Neural progenitor cell (in vitro differentiated cells): ENCODE data around the gene MKLN1. TPM values are rescaled to one million over a fixed set of nuclear protein-coding genes. Genes with fewer than 3 reads are reported as not detected.
A peak's percentile ranks its signal among the peaks of the same experiment; 100 is the strongest.
"Not testable (repeated sequence)": the region's sequence is repeated elsewhere in the genome, so short reads cannot be mapped to it uniquely, and the experiment has no call there.

Experiments
- DNase-seq: peaks from one replicate; pipeline ENCODE4 v3.0.0-alpha.2; 2016; ENCODE audit warnings: low spot score
- H2AFZ ChIP-seq: fragments of 200-600 bp; sonication (generic); replicated peaks from 2 replicates; pipeline ENCODE4 v1.6.1; 2016; ENCODE audit warnings: antibody characterized with exemption
- H3F3A ChIP-seq: fragments of 200-600 bp; sonication (generic); 2 replicates; pipeline ENCODE4 v1.6.1; 2016; ENCODE audit warnings: antibody characterized with exemption, low read depth
- H3K27ac ChIP-seq: fragments of 200-600 bp; sonication (generic); 2 replicates; pipeline ENCODE4 v1.5.1; 2016; ENCODE audit warnings: mild to moderate bottlenecking
- H3K27me3 ChIP-seq: fragments of 200-600 bp; sonication (generic); 2 replicates; pipeline ENCODE4 v1.6.1; 2016; ENCODE audit warnings: mild to moderate bottlenecking, moderate library complexity
- H3K36me3 ChIP-seq: fragments of 200-600 bp; sonication (generic); 2 replicates; pipeline ENCODE4 v1.5.1; 2016
- H3K4me1 ChIP-seq: fragments of 200-600 bp; sonication (generic); 2 replicates; pipeline ENCODE4 v1.6.1; 2016; ENCODE audit warnings: mixed run types
- H3K4me2 ChIP-seq: fragments of 200-600 bp; sonication (generic); 2 replicates; pipeline ENCODE4 v1.6.1; 2016
- H3K4me3 ChIP-seq: fragments of 200-600 bp; sonication (generic); 2 replicates; pipeline ENCODE4 v1.5.1; 2016
- H3K79me2 ChIP-seq: fragments of 200-600 bp; sonication (generic); 2 replicates; pipeline ENCODE4 v1.6.1; 2016; ENCODE audit warnings: low read depth
- H3K9ac ChIP-seq: fragments of 200-600 bp; sonication (generic); 2 replicates; pipeline ENCODE4 v1.6.1; 2016
- H3K9me3 ChIP-seq: fragments of 200-600 bp; sonication (generic); 2 replicates; pipeline ENCODE4 v1.5.1; 2016; ENCODE audit warnings: low read depth
- H4K20me1 ChIP-seq: fragments of 200-600 bp; sonication (generic); 2 replicates; pipeline ENCODE4 v1.6.1; 2016; ENCODE audit warnings: low read depth
- H3K27ac Mint-ChIP-seq: 3 replicates; pipeline ENCODE4 v1.8.0; 2021; ENCODE audit warnings: mixed read lengths
- H3K27me3 Mint-ChIP-seq: 2 replicates; pipeline ENCODE4 v1.8.0; 2022; ENCODE audit warnings: low read depth, mild to moderate bottlenecking, inconsistent platforms, moderate library complexity, mixed read lengths; ENCODE audit not compliant: insufficient read depth
- H3K36me3 Mint-ChIP-seq: 3 replicates; pipeline ENCODE4 v1.8.0; 2021; ENCODE audit warnings: mixed read lengths
- H3K4me1 Mint-ChIP-seq: 3 replicates; pipeline ENCODE4 v1.8.0; 2021; ENCODE audit warnings: mixed read lengths
- H3K4me3 Mint-ChIP-seq: 3 replicates; pipeline ENCODE4 v1.8.0; 2021; ENCODE audit warnings: mild to moderate bottlenecking, moderate library complexity, mixed read lengths
- H3K9me3 Mint-ChIP-seq: 3 replicates; pipeline ENCODE4 v1.8.0; 2020; ENCODE audit warnings: mixed read lengths
- CTCF ChIP-seq: fragments of 200-600 bp; sonication (generic); IDR thresholded peaks from 2 replicates; pipeline ENCODE4 v1.5.1; 2017; ENCODE audit warnings: antibody characterized with exemption, mild to moderate bottlenecking
- EZH2 ChIP-seq: fragments of 200-600 bp; sonication (generic); IDR thresholded peaks from 2 replicates; pipeline ENCODE4 v1.6.1; 2017; ENCODE audit warnings: antibody characterized with exemption, mild to moderate bottlenecking, moderate library complexity
- EZH2phosphoT487 ChIP-seq: fragments of 200-600 bp; sonication (generic); IDR thresholded peaks from 2 replicates; pipeline ENCODE4 v1.6.1; 2017; ENCODE audit warnings: antibody characterized with exemption
- total RNA-seq: library from RNA; depleted of rRNA; stranded (reverse); fragments of >200 nt; gene quantifications from 2 replicates; pipeline ENCODE4 v1.2.3, GENCODE V29; 2015; ENCODE audit warnings: low replicate concordance

MKLN1 gene
- total RNA-seq, 1 donor from 2014 or later: 60.9 TPM

GRCh38 chr7:131511774-131512535 is 184.3 kb downstream of the MKLN1 start:
- H3K9me3 ChIP-seq: no peaks in the 10 kb centered on the region
- H3K4me1 ChIP-seq: peaks cover 12% of the 10 kb centered on the region
- Mint-ChIP-seq H3K27ac (no peak overlapping the region), H3K4me3 (no peak overlapping the region), H3K4me1 (peaks cover 15% of the 10 kb centered on the region), H3K9me3 (no peaks in the 10 kb centered on the region), H3K36me3 (peaks cover 11% of the 10 kb centered on the region), H3K27me3 (peaks cover 14% of the 10 kb centered on the region)
- H3K9ac ChIP-seq: no peak overlapping the region
- H4K20me1 ChIP-seq: peaks cover 2% of the 10 kb centered on the region
- H3K27ac ChIP-seq: no peak overlapping the region
- H3K27me3 ChIP-seq: no peaks in the 10 kb centered on the region
- peaks cover 60% of the 10 kb centered on the region for H3K79me2 ChIP-seq
- H3K4me3 ChIP-seq: no peak overlapping the region
- H3K36me3 ChIP-seq: no peaks in the 10 kb centered on the region
- peaks cover 33% of the 10 kb centered on the region for H3F3A ChIP-seq
- H2AFZ ChIP-seq: no peak overlapping the region
- no peak for DNase-seq
- TF ChIP-seq EZH2phosphoT487 (no peak), CTCF (no peak), EZH2 (no peak)
- H3K4me2 ChIP-seq: no peak overlapping the region

- peaks cover 12% of the 10 kb centered on the region for H3K27me3 Mint-ChIP-seq
- no peaks in the 10 kb centered on the region for H3K9me3 ChIP-seq
- peaks cover 11% of the 10 kb centered on the region for H3K36me3 Mint-ChIP-seq
- TF ChIP-seq EZH2 (no peak), CTCF (peak; percentile 95)
- H2AFZ ChIP-seq: no peak overlapping the region
- no peak overlapping the region for H3K9ac ChIP-seq
- H3K4me2 ChIP-seq: peak overlapping the region; percentile 48
- H3K36me3 ChIP-seq: no peaks in the 10 kb centered on the region
- no peak overlapping the region for H3K4me3 ChIP-seq
- H3K27ac Mint-ChIP-seq: peak overlapping the region; percentile 5
- H3K27me3 ChIP-seq: no peaks in the 10 kb centered on the region
- H3F3A ChIP-seq: peaks cover 32% of the 10 kb centered on the region
- H3K27ac ChIP-seq: no peak overlapping the region
- peaks cover 6% of the 10 kb centered on the region for H3K4me1 Mint-ChIP-seq
- no peak overlapping the region for H3K4me3 Mint-ChIP-seq
- no peaks in the 10 kb centered on the region for H3K9me3 Mint-ChIP-seq
- peak; percentile 91 for DNase-seq
- peaks cover 9% of the 10 kb centered on the region for H3K4me1 ChIP-seq
- H3K79me2 ChIP-seq: peaks cover 70% of the 10 kb centered on the region
- H4K20me1 ChIP-seq: peaks cover 2% of the 10 kb centered on the region
Observed at GRCh38 chr7:131513245-131514061, 185.8 kb downstream of the MKLN1 start.

GRCh38 chr7:131515471-131515870 is 187.8 kb downstream of the MKLN1 start:
- not testable (repeated sequence) for H3K9me3 ChIP-seq, H3K27ac Mint-ChIP-seq, H3K36me3 Mint-ChIP-seq, H3K9ac ChIP-seq, H3K27me3 ChIP-seq, H3K4me3 ChIP-seq, H3K4me3 Mint-ChIP-seq, H3K36me3 ChIP-seq, DNase-seq, H3K4me2 ChIP-seq, H4K20me1 ChIP-seq, H3K27me3 Mint-ChIP-seq, H3K4me1 Mint-ChIP-seq, H2AFZ ChIP-seq, H3K9me3 Mint-ChIP-seq
- Histone ChIP-seq H3K27ac (peak overlapping the region; percentile 73), H3K4me1 (peaks cover 28% of the 10 kb centered on the region), H3F3A (peaks cover 48% of the 10 kb centered on the region), H3K79me2 (peaks cover 90% of the 10 kb centered on the region)
